ENCODE results near the gene PIP4K2B. TPM values are rescaled to one million over a fixed set of nuclear protein-coding genes. Genes with fewer than 3 reads are reported as not detected.

PIP4K2B gene
- total and polyA plus RNA-seq, 2 of the 8 experiments (the other 6 are each of a cell fraction or from before 2014, with no cell fraction given): 21.5 to 57.8 TPM

DNA sequence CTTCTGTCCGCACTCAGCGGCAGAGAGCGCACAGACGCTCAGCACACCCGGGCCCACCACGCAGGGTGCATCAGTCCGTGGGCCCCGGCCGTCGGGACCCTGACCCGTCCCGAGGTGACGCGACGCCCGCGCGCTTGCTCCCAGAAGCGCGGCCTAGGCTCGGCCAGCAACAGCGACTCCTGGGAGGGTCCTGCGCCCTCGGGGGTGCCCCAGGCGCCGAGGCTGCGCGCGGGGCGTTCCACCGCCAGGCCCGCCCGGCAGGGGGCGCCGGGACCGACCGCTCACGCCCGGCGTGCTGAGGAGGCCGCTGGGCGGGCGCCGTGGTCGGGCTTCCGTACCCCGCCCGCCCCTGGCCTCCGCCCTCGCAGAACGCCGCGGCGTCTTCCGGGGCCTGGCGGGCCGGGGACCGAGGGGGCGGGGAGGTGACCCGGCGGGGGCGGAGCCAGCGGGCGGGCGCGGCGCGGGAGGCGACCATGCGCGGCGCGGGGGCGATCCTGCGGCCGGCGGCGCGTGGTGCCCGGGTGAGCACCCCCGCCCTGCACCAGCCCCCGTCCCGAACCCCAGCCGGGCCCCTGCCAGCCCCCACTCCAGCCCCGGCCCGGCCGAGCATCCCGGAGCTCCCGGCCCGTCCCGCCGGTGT is 69.3 kb downstream of the PIP4K2B start, which contains the start of gene CISD3 (continued):
- TF ChIP-seq CHD7 (IDR thresholded peaks at IDR 0.05; ENCODE audit: insufficient replicate concordance, low read length) (no peak), TBP (IDR thresholded peaks at IDR 0.05; ENCODE audit: low read depth, low read length) (peak; percentile 13; the same call in 1 of the 2 replicates), HDAC6 (IDR thresholded peaks at IDR 0.05; ENCODE audit: low read depth, low read length) (no peak), GABPA (IDR thresholded peaks at IDR 0.05; ENCODE audit: borderline replicate concordance, insufficient read depth, low read length) (peak; percentile 53; the same call in 1 of the 2 replicates), CTCF (IDR thresholded peaks at IDR 0.05; ENCODE audit: control extremely low read depth in 1 of 3, insufficient read depth in 1 of 3, low read depth in 1 of 3, low read length in 3 of 3) (peak; percentile 59 to 73 (median 62)), JUN (IDR thresholded peaks at IDR 0.05; ENCODE audit: low read depth, low read length) (no peak), NANOG (IDR thresholded peaks at IDR 0.05; ENCODE audit: insufficient read depth, low read depth, low read length, poor library complexity, severe bottlenecking) (peak; percentile 41), ASH2L (IDR thresholded peaks at IDR 0.05; ENCODE audit: low read length) (no peak)

Measured in H1 (cell line).